WTC11 (cell line): ENCODE data around the gene POLE2. TPM values are rescaled to one million over a fixed set of nuclear protein-coding genes. Genes with fewer than 3 reads are reported as not detected.

Experiments
- ATF1 ChIP-seq: sonication (generic); formaldehyde crosslinking; IDR thresholded peaks from 2 replicates; pipeline ENCODE4 v1.8.1; 2023; ENCODE audit warnings: mild to moderate bottlenecking, moderate library complexity, missing genetic modification reagents
- CBFB ChIP-seq: sonication (generic); formaldehyde crosslinking; IDR thresholded peaks from 2 replicates; pipeline ENCODE4 v1.8.1; 2022; ENCODE audit warnings: mild to moderate bottlenecking, low read depth, missing genetic modification reagents
- EMX1 ChIP-seq: fragments of 250-450 bp; sonication (Bioruptor Pico); IDR thresholded peaks from 2 replicates; pipeline ENCODE4 v1.8.0; 2021; ENCODE audit warnings: mild to moderate bottlenecking
- ESRRA ChIP-seq: sonication (generic); formaldehyde crosslinking; IDR thresholded peaks from 2 replicates; pipeline ENCODE4 v1.8.1; 2022; ENCODE audit warnings: mild to moderate bottlenecking, missing genetic modification reagents, borderline replicate concordance
- FOXP1 ChIP-seq: sonication (generic); formaldehyde crosslinking; IDR thresholded peaks from 2 replicates; pipeline ENCODE4 v1.8.0; 2022; ENCODE audit warnings: missing genetic modification reagents, mild to moderate bottlenecking, moderate library complexity, borderline replicate concordance
- GABPB1 ChIP-seq: sonication (generic); formaldehyde crosslinking; IDR thresholded peaks from 2 replicates; pipeline ENCODE4 v1.8.1; 2023; ENCODE audit warnings: mild to moderate bottlenecking, missing genetic modification reagents
- GRHL2 ChIP-seq: fragments of 250-450 bp; sonication (Bioruptor Pico); IDR thresholded peaks from 2 replicates; pipeline ENCODE4 v1.8.0; 2022; ENCODE audit warnings: mild to moderate bottlenecking, moderate library complexity; ENCODE audit not compliant: insufficient replicate concordance, severe bottlenecking
- HMGA2 ChIP-seq: fragments of 250-450 bp; sonication (Bioruptor Pico); IDR thresholded peaks from 2 replicates; pipeline ENCODE4 v1.4.0; 2021; ENCODE audit warnings: mild to moderate bottlenecking, moderate library complexity
- JAZF1 ChIP-seq: fragments of 250-450 bp; sonication (Bioruptor Pico); IDR thresholded peaks from 2 replicates; pipeline ENCODE4 v1.9.0; 2021; ENCODE audit warnings: moderate library complexity, mild to moderate bottlenecking, inconsistent platforms
- MYBL2 ChIP-seq: sonication (generic); formaldehyde crosslinking; IDR thresholded peaks from 2 replicates; pipeline ENCODE4 v1.8.1; 2023; ENCODE audit warnings: mild to moderate bottlenecking, moderate library complexity, missing genetic modification reagents
- NFE2L1 ChIP-seq: sonication (generic); formaldehyde crosslinking; IDR thresholded peaks from 2 replicates; pipeline ENCODE4 v1.8.1; 2023; ENCODE audit warnings: missing genetic modification reagents
- NR1H2 ChIP-seq: sonication (generic); formaldehyde crosslinking; IDR thresholded peaks from 2 replicates; pipeline ENCODE4 v1.9.0; 2021; ENCODE audit warnings: mild to moderate bottlenecking, moderate library complexity, missing genetic modification reagents
- NR2C2 ChIP-seq: sonication (generic); formaldehyde crosslinking; IDR thresholded peaks from 2 replicates; pipeline ENCODE4 v1.8.0; 2022; ENCODE audit warnings: mild to moderate bottlenecking, missing genetic modification reagents
- OVOL2 ChIP-seq: fragments of 250-450 bp; sonication (Bioruptor Pico); IDR thresholded peaks from 2 replicates; pipeline ENCODE4 v1.9.0; 2021; ENCODE audit warnings: mild to moderate bottlenecking, borderline replicate concordance
- PRRX2 ChIP-seq: fragments of 250-450 bp; sonication (Bioruptor Pico); IDR thresholded peaks from 2 replicates; pipeline ENCODE4 v1.8.0; 2021; ENCODE audit warnings: mild to moderate bottlenecking
- RELA ChIP-seq: sonication (generic); formaldehyde crosslinking; IDR thresholded peaks from 2 replicates; pipeline ENCODE4 v1.8.1; 2022; ENCODE audit warnings: missing genetic modification reagents, mild to moderate bottlenecking, borderline replicate concordance
- TP53 ChIP-seq: sonication (generic); formaldehyde crosslinking; IDR thresholded peaks from 2 replicates; pipeline ENCODE4 v1.8.1; 2023; ENCODE audit warnings: mild to moderate bottlenecking, missing genetic modification reagents
- ZNF138 ChIP-seq: sonication (generic); formaldehyde crosslinking; conservative IDR thresholded peaks from 2 replicates; pipeline ENCODE4 v1.8.1; 2022; ENCODE audit warnings: mild to moderate bottlenecking, moderate library complexity, missing genetic modification reagents
- ZNF232 ChIP-seq: sonication (generic); formaldehyde crosslinking; IDR thresholded peaks from 2 replicates; pipeline ENCODE4 v1.8.0; 2022; ENCODE audit warnings: mild to moderate bottlenecking, missing genetic modification reagents
- ZNF317 ChIP-seq: sonication (generic); formaldehyde crosslinking; IDR thresholded peaks from 2 replicates; pipeline ENCODE4 v1.8.1; 2023; ENCODE audit warnings: low read depth, mild to moderate bottlenecking, moderate library complexity, missing genetic modification reagents, borderline replicate concordance
- total RNA-seq: library from RNA; stranded (reverse); gene quantifications from 3 replicates; pipeline ENCODE4 v1.2.3, GENCODE V29; 2021
- TF ChIP-seq, protein P1 (sequence below): fragments of 250-450 bp; sonication (Bioruptor Pico); IDR thresholded peaks from 2 replicates; pipeline ENCODE4 v1.8.0; 2021; ENCODE audit warnings: mild to moderate bottlenecking
- TF ChIP-seq, protein P2 (sequence below): sonication (generic); formaldehyde crosslinking; IDR thresholded peaks from 2 replicates; pipeline ENCODE4 v1.8.1; 2023; ENCODE audit warnings: mild to moderate bottlenecking, missing genetic modification reagents, borderline replicate concordance
- TF ChIP-seq, protein P3 (sequence below): sonication (generic); formaldehyde crosslinking; IDR thresholded peaks from 2 replicates; pipeline ENCODE4 v1.8.0; 2023; ENCODE audit warnings: missing genetic modification reagents
- TF ChIP-seq, protein P4 (sequence below): sonication (generic); formaldehyde crosslinking; IDR thresholded peaks from 2 replicates; pipeline ENCODE4 v1.8.1; 2022; ENCODE audit warnings: low read depth, missing genetic modification reagents, borderline replicate concordance
- TF ChIP-seq, protein P5 (sequence below): sonication (generic); formaldehyde crosslinking; IDR thresholded peaks from 2 replicates; pipeline ENCODE4 v1.8.1; 2023; ENCODE audit warnings: mild to moderate bottlenecking, moderate library complexity, missing genetic modification reagents
- TF ChIP-seq, protein P6 (sequence below): fragments of 250-450 bp; sonication (Bioruptor Pico); IDR thresholded peaks from 2 replicates; pipeline ENCODE4 v1.9.0; 2021; ENCODE audit warnings: mild to moderate bottlenecking, borderline replicate concordance

The POLE2 gene
- total RNA-seq, 1 experiment from 2014 or later = 24.6 TPM

DNA sequence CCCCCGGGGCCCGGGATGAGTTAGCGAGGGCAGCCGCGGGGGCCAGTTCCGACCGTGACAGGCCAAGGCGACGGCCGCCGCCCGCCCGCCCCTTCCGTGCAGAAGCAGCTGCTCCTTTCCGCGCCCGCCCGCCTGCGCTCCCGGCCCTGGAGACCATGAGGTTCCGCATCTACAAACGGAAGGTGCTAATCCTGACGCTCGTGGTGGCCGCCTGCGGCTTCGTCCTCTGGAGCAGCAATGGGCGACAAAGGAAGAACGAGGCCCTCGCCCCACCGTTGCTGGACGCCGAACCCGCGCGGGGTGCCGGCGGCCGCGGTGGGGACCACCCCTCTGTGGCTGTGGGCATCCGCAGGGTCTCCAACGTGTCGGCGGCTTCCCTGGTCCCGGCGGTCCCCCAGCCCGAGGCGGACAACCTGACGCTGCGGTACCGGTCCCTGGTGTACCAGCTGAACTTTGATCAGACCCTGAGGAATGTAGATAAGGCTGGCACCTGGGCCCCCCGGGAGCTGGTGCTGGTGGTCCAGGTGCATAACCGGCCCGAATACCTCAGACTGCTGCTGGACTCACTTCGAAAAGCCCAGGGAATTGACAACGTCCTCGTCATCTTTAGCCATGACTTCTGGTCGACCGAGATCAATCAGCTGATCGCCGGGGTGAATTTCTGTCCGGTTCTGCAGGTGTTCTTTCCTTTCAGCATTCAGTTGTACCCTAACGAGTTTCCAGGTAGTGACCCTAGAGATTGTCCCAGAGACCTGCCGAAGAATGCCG lies 66.7 kb downstream of the POLE2 start (continued):
- TF ChIP-seq, protein P1, sequence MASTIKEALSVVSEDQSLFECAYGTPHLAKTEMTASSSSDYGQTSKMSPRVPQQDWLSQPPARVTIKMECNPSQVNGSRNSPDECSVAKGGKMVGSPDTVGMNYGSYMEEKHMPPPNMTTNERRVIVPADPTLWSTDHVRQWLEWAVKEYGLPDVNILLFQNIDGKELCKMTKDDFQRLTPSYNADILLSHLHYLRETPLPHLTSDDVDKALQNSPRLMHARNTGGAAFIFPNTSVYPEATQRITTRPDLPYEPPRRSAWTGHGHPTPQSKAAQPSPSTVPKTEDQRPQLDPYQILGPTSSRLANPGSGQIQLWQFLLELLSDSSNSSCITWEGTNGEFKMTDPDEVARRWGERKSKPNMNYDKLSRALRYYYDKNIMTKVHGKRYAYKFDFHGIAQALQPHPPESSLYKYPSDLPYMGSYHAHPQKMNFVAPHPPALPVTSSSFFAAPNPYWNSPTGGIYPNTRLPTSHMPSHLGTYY (CRISPR knock-in tag) = no peak
- peak; percentile 81; the same call in 1 of the 2 replicates for TF ChIP-seq CBFB (CRISPR knock-in tag)
- no peak for TF ChIP-seq GRHL2 (CRISPR knock-in tag)
- TF ChIP-seq JAZF1 (CRISPR knock-in tag) = no peak
- TF ChIP-seq RELA (CRISPR knock-in tag) = 0 out of 2 replicates have a peak, but pooled peaks have one; percentile 47
- TF ChIP-seq, protein P2, sequence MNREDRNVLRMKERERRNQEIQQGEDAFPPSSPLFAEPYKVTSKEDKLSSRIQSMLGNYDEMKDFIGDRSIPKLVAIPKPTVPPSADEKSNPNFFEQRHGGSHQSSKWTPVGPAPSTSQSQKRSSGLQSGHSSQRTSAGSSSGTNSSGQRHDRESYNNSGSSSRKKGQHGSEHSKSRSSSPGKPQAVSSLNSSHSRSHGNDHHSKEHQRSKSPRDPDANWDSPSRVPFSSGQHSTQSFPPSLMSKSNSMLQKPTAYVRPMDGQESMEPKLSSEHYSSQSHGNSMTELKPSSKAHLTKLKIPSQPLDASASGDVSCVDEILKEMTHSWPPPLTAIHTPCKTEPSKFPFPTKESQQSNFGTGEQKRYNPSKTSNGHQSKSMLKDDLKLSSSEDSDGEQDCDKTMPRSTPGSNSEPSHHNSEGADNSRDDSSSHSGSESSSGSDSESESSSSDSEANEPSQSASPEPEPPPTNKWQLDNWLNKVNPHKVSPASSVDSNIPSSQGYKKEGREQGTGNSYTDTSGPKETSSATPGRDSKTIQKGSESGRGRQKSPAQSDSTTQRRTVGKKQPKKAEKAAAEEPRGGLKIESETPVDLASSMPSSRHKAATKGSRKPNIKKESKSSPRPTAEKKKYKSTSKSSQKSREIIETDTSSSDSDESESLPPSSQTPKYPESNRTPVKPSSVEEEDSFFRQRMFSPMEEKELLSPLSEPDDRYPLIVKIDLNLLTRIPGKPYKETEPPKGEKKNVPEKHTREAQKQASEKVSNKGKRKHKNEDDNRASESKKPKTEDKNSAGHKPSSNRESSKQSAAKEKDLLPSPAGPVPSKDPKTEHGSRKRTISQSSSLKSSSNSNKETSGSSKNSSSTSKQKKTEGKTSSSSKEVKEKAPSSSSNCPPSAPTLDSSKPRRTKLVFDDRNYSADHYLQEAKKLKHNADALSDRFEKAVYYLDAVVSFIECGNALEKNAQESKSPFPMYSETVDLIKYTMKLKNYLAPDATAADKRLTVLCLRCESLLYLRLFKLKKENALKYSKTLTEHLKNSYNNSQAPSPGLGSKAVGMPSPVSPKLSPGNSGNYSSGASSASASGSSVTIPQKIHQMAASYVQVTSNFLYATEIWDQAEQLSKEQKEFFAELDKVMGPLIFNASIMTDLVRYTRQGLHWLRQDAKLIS (CRISPR knock-in tag) = no peak
- TF ChIP-seq EMX1 (CRISPR knock-in tag) = no peak
- TF ChIP-seq, protein P3, sequence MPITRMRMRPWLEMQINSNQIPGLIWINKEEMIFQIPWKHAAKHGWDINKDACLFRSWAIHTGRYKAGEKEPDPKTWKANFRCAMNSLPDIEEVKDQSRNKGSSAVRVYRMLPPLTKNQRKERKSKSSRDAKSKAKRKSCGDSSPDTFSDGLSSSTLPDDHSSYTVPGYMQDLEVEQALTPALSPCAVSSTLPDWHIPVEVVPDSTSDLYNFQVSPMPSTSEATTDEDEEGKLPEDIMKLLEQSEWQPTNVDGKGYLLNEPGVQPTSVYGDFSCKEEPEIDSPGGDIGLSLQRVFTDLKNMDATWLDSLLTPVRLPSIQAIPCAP (CRISPR knock-in tag) = peak; percentile 67; the same call in 1 of the 2 replicates
- no peak for TF ChIP-seq OVOL2 (CRISPR knock-in tag)
- TF ChIP-seq NR2C2 (CRISPR knock-in tag) = no peak
- TF ChIP-seq, protein P4, sequence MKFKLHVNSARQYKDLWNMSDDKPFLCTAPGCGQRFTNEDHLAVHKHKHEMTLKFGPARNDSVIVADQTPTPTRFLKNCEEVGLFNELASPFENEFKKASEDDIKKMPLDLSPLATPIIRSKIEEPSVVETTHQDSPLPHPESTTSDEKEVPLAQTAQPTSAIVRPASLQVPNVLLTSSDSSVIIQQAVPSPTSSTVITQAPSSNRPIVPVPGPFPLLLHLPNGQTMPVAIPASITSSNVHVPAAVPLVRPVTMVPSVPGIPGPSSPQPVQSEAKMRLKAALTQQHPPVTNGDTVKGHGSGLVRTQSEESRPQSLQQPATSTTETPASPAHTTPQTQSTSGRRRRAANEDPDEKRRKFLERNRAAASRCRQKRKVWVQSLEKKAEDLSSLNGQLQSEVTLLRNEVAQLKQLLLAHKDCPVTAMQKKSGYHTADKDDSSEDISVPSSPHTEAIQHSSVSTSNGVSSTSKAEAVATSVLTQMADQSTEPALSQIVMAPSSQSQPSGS (CRISPR knock-in tag) = no peak
- no peak for TF ChIP-seq ATF1 (CRISPR knock-in tag)
- TF ChIP-seq ZNF232 (CRISPR knock-in tag) = no peak
- no peak for TF ChIP-seq FOXP1
- TF ChIP-seq, protein P5, sequence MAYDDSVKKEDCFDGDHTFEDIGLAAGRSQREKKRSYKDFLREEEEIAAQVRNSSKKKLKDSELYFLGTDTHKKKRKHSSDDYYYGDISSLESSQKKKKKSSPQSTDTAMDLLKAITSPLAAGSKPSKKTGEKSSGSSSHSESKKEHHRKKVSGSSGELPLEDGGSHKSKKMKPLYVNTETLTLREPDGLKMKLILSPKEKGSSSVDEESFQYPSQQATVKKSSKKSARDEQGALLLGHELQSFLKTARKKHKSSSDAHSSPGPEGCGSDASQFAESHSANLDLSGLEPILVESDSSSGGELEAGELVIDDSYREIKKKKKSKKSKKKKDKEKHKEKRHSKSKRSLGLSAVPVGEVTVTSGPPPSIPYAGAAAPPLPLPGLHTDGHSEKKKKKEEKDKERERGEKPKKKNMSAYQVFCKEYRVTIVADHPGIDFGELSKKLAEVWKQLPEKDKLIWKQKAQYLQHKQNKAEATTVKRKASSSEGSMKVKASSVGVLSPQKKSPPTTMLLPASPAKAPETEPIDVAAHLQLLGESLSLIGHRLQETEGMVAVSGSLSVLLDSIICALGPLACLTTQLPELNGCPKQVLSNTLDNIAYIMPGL (CRISPR knock-in tag) = peak; percentile 76; the same call in 1 of the 2 replicates
- TF ChIP-seq NR1H2 (CRISPR knock-in tag) = 0 out of 2 replicates have a peak, but pooled peaks have one; percentile 16
- no peak for TF ChIP-seq NFE2L1 (CRISPR knock-in tag)
- no peak for TF ChIP-seq GABPB1 (CRISPR knock-in tag)
- no peak for TF ChIP-seq ZNF317 (CRISPR knock-in tag)
- TF ChIP-seq TP53 (CRISPR knock-in tag) = 0 out of 2 replicates have a peak, but pooled peaks have one; percentile 23
- 0 out of 2 replicates have a peak, but pooled peaks have one; percentile 25 for TF ChIP-seq ZNF138 (CRISPR knock-in tag)
- TF ChIP-seq HMGA2 (CRISPR knock-in tag) = no peak
- no peak for TF ChIP-seq PRRX2 (CRISPR knock-in tag)
- peak; percentile 32; the same call in 1 of the 2 replicates for TF ChIP-seq ESRRA
- TF ChIP-seq, protein P6, sequence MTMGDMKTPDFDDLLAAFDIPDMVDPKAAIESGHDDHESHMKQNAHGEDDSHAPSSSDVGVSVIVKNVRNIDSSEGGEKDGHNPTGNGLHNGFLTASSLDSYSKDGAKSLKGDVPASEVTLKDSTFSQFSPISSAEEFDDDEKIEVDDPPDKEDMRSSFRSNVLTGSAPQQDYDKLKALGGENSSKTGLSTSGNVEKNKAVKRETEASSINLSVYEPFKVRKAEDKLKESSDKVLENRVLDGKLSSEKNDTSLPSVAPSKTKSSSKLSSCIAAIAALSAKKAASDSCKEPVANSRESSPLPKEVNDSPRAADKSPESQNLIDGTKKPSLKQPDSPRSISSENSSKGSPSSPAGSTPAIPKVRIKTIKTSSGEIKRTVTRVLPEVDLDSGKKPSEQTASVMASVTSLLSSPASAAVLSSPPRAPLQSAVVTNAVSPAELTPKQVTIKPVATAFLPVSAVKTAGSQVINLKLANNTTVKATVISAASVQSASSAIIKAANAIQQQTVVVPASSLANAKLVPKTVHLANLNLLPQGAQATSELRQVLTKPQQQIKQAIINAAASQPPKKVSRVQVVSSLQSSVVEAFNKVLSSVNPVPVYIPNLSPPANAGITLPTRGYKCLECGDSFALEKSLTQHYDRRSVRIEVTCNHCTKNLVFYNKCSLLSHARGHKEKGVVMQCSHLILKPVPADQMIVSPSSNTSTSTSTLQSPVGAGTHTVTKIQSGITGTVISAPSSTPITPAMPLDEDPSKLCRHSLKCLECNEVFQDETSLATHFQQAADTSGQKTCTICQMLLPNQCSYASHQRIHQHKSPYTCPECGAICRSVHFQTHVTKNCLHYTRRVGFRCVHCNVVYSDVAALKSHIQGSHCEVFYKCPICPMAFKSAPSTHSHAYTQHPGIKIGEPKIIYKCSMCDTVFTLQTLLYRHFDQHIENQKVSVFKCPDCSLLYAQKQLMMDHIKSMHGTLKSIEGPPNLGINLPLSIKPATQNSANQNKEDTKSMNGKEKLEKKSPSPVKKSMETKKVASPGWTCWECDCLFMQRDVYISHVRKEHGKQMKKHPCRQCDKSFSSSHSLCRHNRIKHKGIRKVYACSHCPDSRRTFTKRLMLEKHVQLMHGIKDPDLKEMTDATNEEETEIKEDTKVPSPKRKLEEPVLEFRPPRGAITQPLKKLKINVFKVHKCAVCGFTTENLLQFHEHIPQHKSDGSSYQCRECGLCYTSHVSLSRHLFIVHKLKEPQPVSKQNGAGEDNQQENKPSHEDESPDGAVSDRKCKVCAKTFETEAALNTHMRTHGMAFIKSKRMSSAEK (CRISPR knock-in tag) = no peak
- TF ChIP-seq MYBL2 = no peak
